ENCODE measurements around the gene SLC6A13. TPM values are rescaled to one million over a fixed set of nuclear protein-coding genes. Genes with fewer than 3 reads are reported as not detected.

The SLC6A13 gene
- polyA plus RNA-seq, 1 donor from 2014 or later, result 1.4 TPM

DNA sequence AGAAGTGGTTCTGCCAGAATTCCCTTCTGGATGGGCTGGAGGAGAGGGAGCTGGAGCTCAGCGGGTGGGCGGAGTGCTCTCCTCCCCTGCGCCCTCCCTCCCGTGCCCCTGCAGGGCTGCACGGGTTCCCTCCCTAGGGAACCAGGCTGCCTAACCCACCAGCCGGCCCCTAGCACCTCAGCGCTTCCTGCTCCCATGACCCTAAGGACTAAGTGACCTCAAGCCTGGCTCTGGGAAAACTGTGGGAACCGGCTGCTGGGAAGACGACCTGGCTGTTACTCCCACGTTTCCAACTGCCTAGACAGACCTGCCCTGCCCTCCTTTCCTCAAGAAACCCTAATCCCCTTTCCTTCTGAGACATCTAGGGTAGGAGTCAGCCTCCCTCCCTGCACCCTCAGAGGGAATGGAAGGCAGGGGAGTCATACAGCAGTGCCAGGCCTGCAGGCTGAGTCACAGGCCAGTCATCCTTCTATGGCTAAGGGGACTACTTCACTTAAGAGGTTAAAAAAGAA is 80.2 kb downstream of the SLC6A13 start:
- no peaks in the 10 kb centered on the region for H3K36me3 ChIP-seq (ENCODE audit: insufficient read depth, low read length)
- H4K20me1 ChIP-seq (ENCODE audit: insufficient read depth), result no peaks in the 10 kb centered on the region
- no peaks in the 10 kb centered on the region for H3K9me2 ChIP-seq (ENCODE audit: insufficient read depth, low read length)
- no peak overlapping the region for H3K9ac ChIP-seq (ENCODE audit: low read length)
- no peak overlapping the region for H3K4me2 ChIP-seq (ENCODE audit: low read length)
- H3K27ac ChIP-seq (ENCODE audit: low read length), result no peak overlapping the region
- H2AFZ ChIP-seq (ENCODE audit: low read depth, low read length), result no peak overlapping the region
- TF ChIP-seq EZH2 (IDR thresholded peaks at IDR 0.05; ENCODE audit: borderline replicate concordance, insufficient read depth, low read length, poor library complexity, severe bottlenecking), result no peak
- no peak for TF ChIP-seq EP300 (conservative IDR thresholded peaks at IDR 0.05; ENCODE audit: poor library complexity, severe bottlenecking)
- no peak for TF ChIP-seq TAF1 (IDR thresholded peaks at IDR 0.05; ENCODE audit: low read depth)
- TF ChIP-seq MXI1 (conservative IDR thresholded peaks at IDR 0.05; ENCODE audit: poor library complexity, severe bottlenecking), result no peak
- TF ChIP-seq SMC3 (conservative IDR thresholded peaks at IDR 0.05; ENCODE audit: poor library complexity), result no peak
- TF ChIP-seq POLR2AphosphoS5 (IDR thresholded peaks at IDR 0.05), result no peak
- no peak for TF ChIP-seq CTCF (IDR thresholded peaks at IDR 0.05; ENCODE audit: poor library complexity, severe bottlenecking)
- TF ChIP-seq, protein P1, sequence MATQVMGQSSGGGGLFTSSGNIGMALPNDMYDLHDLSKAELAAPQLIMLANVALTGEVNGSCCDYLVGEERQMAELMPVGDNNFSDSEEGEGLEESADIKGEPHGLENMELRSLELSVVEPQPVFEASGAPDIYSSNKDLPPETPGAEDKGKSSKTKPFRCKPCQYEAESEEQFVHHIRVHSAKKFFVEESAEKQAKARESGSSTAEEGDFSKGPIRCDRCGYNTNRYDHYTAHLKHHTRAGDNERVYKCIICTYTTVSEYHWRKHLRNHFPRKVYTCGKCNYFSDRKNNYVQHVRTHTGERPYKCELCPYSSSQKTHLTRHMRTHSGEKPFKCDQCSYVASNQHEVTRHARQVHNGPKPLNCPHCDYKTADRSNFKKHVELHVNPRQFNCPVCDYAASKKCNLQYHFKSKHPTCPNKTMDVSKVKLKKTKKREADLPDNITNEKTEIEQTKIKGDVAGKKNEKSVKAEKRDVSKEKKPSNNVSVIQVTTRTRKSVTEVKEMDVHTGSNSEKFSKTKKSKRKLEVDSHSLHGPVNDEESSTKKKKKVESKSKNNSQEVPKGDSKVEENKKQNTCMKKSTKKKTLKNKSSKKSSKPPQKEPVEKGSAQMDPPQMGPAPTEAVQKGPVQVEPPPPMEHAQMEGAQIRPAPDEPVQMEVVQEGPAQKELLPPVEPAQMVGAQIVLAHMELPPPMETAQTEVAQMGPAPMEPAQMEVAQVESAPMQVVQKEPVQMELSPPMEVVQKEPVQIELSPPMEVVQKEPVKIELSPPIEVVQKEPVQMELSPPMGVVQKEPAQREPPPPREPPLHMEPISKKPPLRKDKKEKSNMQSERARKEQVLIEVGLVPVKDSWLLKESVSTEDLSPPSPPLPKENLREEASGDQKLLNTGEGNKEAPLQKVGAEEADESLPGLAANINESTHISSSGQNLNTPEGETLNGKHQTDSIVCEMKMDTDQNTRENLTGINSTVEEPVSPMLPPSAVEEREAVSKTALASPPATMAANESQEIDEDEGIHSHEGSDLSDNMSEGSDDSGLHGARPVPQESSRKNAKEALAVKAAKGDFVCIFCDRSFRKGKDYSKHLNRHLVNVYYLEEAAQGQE (IDR thresholded peaks at IDR 0.05; ENCODE audit: borderline replicate concordance), result no peak
- no peak for TF ChIP-seq RAD21 (conservative IDR thresholded peaks at IDR 0.05)
- no peaks in the 10 kb centered on the region for H3F3A ChIP-seq (ENCODE audit: insufficient read depth, low read length, poor library complexity, severe bottlenecking)
- H3K79me2 ChIP-seq (replicated peaks; ENCODE audit: insufficient read depth, low read length), result no peaks in the 10 kb centered on the region
- H3K27me3 ChIP-seq (ENCODE audit: insufficient read depth, low read depth, low read length), result no peaks in the 10 kb centered on the region
- H3K4me3 ChIP-seq (ENCODE audit: low read length), result no peak overlapping the region
- H3K9me3 ChIP-seq (ENCODE audit: low read length), result no peaks in the 10 kb centered on the region

- H4K20me1 ChIP-seq (ENCODE audit: insufficient read depth), result no peaks in the 10 kb centered on the region
- H3K4me2 ChIP-seq (ENCODE audit: low read length), result no peak overlapping the region
- no peaks in the 10 kb centered on the region for H3F3A ChIP-seq (ENCODE audit: insufficient read depth, low read length, poor library complexity, severe bottlenecking)
- no peaks in the 10 kb centered on the region for H3K27me3 ChIP-seq (ENCODE audit: insufficient read depth, low read depth, low read length)
- no peak overlapping the region for H3K9ac ChIP-seq (ENCODE audit: low read length)
- no peaks in the 10 kb centered on the region for H3K9me2 ChIP-seq (ENCODE audit: insufficient read depth, low read length)
- no peak overlapping the region for H3K4me3 ChIP-seq (ENCODE audit: low read length)
- H2AFZ ChIP-seq (ENCODE audit: low read depth, low read length), result no peak overlapping the region
- TF ChIP-seq EZH2 (IDR thresholded peaks at IDR 0.05; ENCODE audit: borderline replicate concordance, insufficient read depth, low read length, poor library complexity, severe bottlenecking) (no peak), RAD21 (conservative IDR thresholded peaks at IDR 0.05) (no peak), POLR2AphosphoS5 (IDR thresholded peaks at IDR 0.05) (peak; percentile 10)
- TF ChIP-seq, protein P1 (IDR thresholded peaks at IDR 0.05; ENCODE audit: borderline replicate concordance), result no peak
- H3K9me3 ChIP-seq (ENCODE audit: low read length), result no peaks in the 10 kb centered on the region
- H3K79me2 ChIP-seq (replicated peaks; ENCODE audit: insufficient read depth, low read length), result no peaks in the 10 kb centered on the region
- no peak overlapping the region for H3K27ac ChIP-seq (ENCODE audit: low read length)
- H3K36me3 ChIP-seq (ENCODE audit: insufficient read depth, low read length), result no peaks in the 10 kb centered on the region
Observed at GRCh38 chr12:181921-182320, 80.7 kb downstream of the SLC6A13 start.

All from neural cell (in vitro differentiated cells).